GM18505 (cell line): Measurements from ENCODE around the gene MYZAP.
A peak's percentile ranks its signal among the peaks of the same experiment; 100 is the strongest.

Source experiments
- ATAC-seq: cut with Tn5 transposase; IDR thresholded peaks from one replicate; pipeline ENCODE4 v1.9.1; 2021; ENCODE audit not compliant: unreplicated experiment
- POLR2A ChIP-seq: IDR thresholded peaks from 4 replicates; pipeline ENCODE4 v1.6.1; 2011; ENCODE audit warnings: borderline replicate concordance; ENCODE audit not compliant: insufficient read depth, insufficient read length; ENCODE audit errors: extremely low read depth

The MYZAP gene

GRCh38 chr15:57554063-57554811 is 37.5 kb upstream of the MYZAP start:
- no peak for ATAC-seq
- TF ChIP-seq POLR2A: no peak

GRCh38 chr15:57554812-57555179 is 36.9 kb upstream of the MYZAP start:
- TF ChIP-seq POLR2A: no peak
- no peak for ATAC-seq

GRCh38 chr15:57555270-57555669 is 36.4 kb upstream of the MYZAP start:
- TF ChIP-seq POLR2A: no peak
- ATAC-seq: no peak

DNA sequence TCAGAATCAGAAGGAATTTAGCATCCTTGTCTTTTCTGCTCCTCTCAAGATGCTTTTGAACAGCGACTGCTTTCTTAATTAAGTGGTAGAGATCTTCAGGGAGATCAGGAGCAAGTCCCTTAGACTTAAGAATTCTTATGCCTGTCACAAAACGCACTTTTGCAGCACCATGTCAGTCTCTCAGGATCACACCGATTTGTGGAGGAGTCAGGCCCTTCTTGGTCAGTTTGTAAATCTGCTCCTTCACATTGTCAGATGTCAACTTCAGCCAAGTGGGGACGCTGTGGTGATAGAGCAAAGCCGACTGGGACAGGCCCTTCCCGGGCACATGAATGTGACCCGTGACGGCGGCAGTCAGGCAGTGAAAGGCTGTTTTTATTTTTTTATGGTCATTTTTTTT is 35.7 kb upstream of the MYZAP start:
- no peak for TF ChIP-seq POLR2A
- no peak for ATAC-seq

- ATAC-seq: no peak
- TF ChIP-seq POLR2A: no peak
These were observed 34.4 kb upstream of the MYZAP start for GRCh38 chr15:57557267-57557666.

- ATAC-seq: no peak
- TF ChIP-seq POLR2A: no peak
These were observed 33.9 kb upstream of the MYZAP start for GRCh38 chr15:57557810-57558209.

DNA sequence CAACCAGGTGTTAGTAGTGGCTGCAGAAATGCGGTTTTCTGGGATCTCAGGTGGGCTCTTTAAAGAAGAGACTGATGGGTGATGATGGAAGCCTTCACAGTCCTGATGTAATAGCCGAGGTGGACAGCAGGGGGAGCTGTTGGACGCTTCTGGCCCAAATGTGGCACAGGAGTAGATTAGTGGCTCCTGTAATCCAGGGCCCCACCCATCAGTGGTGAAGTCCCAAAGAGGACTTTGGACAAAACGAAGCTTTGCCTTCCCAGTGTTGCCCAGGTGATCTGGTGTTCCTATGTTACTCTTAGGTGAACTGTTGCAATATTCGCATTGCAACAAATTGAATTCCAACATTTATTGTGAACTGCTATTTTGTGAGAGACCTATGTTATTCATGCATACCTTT is 31.8 kb upstream of the MYZAP start:
- no peak for TF ChIP-seq POLR2A
- ATAC-seq: no peak

DNA sequence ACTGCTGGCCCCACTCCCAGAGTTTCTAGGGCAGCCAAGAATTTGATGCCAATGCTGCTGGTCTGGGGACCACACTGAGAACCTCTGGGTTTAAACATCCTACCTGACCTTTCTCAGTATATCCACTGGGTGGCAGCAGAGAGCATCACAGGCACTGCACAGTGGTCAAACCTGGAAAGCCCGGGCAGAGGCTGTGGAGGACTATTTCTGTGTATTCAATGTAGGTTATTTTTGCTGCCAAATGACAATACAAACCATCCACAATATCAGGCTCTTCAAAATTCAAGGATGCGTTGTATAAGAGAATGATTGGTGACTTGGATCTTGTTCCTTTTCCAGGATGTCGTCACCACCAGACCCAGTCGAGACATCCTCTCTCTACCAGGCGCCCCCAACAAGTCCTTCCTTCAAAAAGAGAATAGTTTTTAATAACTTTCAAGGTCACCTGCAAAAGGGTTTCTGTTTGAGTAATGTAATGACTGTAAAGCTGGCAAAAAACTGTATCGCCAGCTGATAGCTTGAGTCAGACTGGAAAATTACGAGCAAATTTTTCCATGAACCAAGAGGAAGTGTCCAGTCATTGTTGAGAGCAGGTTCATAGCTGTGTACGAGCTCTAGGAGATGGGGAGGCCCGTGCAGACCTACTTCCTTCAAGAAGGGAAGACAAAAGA is 30.5 kb upstream of the MYZAP start:
- peak; percentile 55 for ATAC-seq
- no peak for TF ChIP-seq POLR2A

DNA sequence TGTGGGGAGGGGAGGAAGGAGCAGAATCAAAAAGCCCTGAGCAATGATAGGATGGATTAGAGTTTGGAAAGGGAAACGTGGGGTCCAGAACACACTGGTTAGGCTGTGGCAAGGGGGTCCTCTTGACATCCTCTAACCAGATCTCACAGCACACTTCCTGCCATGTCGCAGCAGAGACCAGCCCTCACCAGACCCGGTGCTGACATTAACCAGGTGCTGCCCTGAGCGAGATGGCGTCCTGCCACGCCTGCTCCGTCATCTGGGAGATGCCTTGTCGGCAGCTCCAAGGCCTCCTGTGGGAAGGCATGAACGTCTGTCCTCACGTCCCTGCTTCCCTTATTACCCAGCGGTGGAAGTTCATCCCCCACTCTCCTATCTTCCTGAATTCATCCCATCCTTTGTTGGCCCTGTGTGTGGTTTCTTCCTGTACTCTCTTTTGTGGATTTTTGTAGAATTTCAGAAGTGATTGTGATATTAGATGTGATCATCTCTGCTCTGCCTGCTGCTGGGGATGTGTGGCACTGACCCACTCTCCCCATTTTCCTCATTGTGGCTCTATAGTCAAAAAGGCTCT is 29.4 kb upstream of the MYZAP start:
- no peak for ATAC-seq
- no peak for TF ChIP-seq POLR2A

DNA sequence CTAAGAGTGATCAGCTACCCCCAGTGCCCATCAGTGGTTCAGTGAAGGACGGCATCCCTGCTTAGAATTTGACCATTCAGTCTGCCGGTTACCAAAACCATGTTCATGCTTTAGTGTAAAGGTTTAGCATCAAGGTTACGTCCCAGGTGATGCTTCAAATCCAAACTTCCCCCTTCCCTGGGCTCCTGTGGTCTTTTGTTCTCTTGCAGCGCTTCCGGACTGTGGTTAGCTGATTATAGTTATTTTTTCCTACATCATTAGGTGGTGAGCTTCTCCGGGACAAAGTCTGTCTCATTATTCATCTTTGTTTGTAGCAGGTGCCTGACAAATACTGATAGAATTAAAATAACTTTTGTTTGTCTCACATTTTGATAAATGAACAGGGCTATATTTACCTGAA is 28.3 kb upstream of the MYZAP start:
- TF ChIP-seq POLR2A: no peak

DNA sequence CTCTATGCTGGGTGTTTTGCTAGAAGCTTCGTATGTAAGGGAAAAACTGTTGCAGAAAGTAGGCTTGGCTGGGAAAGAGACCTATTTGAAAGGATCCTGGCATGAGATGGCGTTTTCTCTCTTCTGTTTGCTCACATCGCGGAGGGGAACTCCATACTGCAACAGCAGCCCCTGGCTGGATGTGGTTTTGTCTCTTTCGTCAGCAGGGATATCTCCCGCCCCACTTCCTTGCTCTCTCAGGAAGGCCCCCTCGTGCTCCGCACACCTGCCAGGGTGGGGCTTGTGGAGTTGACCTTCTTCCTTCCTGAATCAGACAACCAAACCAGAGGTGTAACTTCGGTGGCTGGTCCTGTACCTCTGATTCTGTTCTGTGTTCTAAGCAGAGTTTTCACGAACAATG is 26.4 kb upstream of the MYZAP start:
- ATAC-seq: no peak
- no peak for TF ChIP-seq POLR2A

More for the DNA sequence above, 28.3 kb upstream of the MYZAP start:
- ATAC-seq: no peak

DNA sequence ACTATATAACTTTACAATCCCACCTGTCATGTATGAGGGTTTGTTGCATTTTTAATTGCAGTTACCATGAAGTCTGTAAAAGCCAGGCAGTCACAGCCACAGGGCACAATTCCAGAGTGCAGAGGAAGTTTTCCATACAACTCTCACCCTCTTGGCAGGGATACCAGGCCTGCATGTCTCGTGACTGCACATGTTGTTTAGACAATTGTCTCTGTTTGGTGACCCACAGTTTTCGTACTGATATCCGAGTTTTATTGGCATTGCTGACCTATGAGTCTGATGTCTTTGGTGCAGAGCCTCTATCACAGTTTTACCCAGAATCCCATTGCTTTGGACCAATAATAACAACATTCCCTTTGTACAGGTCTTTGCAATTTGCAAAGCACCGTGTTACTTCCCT is 24.9 kb upstream of the MYZAP start:
- ATAC-seq: no peak
- no peak for TF ChIP-seq POLR2A

DNA sequence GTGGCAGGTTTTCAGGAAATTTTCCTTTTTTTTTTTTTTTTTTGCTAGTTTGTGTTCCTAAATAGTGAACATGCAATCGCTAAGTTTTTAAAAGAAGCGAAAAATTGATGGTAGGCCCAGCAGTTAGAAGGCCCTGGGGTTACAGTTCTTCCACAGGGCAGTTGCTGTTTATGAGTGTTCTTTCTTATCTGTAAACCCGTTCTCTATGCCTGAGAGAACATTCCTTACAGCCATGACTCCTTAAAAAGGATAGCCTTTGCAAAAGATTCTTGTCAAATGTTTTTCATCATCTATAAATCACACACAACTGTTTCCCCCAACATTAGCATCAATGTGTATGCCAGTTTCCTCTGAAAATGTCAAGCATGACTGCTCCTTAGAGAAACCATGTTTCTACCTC is 23.8 kb upstream of the MYZAP start:
- no peak for ATAC-seq

DNA sequence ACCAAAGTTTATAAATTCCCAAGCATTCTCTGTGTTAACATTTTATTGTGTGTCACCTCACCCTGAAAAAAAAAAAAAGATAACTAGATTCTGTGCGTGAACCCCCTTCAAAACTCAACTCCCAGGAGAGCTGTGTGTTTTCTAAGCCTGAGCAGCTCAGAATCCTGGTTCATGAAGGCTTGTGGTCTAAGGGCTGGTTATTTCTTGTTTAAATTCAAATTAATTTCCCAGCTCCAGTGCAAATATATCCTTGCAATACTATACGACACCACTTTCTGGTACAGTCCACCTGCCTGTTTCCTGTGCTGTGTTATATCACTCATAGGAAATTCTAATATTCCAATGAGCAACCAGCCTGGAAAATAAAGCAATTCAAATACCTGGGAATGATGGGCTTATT is 23.4 kb upstream of the MYZAP start:
- ATAC-seq: no peak

More for the DNA sequence above, 23.8 kb upstream of the MYZAP start:
- no peak for TF ChIP-seq POLR2A

More for the DNA sequence above, 23.4 kb upstream of the MYZAP start:
- no peak for TF ChIP-seq POLR2A
